Measurements from ENCODE around the gene HS3ST3A1.

Gene HS3ST3A1

DNA sequence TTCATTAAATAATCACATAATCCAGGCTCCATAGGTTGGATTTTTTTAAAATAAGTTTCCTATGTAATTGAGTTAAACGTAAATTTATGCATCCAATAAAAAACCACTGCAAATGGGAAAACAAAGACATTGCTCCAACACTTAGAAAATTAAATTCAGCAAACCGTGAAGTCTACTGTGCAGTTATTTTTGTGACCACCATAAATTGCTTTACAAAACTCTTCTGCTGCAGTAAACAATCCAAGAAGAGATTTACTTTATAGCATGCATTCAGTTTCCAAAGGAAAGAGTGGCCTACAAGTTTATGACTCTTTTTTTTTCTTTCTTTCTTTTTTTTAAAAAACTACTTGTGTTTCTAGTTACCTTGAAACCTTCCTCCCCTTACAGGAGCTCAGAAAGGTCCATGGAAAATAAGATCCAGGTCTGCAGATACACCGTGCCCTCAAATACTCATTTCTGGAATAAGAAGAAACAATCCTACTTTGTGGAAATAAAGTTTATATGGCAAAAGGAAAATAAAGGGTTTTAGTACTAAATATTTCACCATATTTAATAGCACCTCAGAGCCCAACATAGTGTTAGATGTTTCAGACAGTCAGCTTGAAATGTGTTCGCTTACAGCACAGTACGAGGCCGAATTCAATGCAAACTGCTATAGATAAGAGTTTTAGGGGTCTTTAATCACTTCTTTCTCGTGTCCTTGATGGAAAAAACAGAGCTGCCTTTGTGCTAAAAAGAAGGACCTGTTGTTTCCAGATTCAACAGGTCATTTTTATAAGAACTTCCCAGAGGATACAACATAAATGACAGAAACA, 3.2 kb downstream of the HS3ST3A1 start:
- DNase-seq (ENCODE audit: low spot score): no peak

DNA sequence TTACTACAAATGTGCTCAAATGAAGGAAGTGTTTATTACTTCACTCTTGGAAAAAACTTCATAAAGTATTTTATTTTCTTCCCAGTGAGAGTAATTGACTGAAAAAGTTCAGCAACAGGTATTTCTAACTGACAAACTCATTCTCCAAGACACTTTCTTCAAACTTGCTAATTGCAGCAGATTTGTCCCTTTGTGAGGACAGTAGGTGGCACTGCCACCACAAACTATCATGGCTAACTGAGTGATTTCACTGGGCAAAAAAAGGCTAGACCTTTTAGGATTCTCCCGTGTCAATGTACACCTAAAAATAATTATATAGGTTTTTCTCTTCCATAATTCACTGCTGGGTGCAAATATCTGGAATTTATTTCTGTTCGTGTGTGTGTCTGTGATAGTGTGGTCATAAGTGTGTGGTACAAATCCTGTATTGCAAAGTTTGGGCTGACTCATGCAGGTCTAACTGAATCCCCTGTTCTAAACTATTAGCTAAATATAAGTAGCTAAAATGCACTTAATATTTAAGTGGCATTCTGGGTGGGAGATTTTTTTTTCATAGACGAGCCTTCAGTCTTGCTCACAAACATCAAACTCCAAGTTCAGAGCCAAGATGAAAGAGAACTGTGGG, 3.9 kb downstream of the HS3ST3A1 start:
- peak; percentile 31 for DNase-seq (ENCODE audit: low spot score)

DNA sequence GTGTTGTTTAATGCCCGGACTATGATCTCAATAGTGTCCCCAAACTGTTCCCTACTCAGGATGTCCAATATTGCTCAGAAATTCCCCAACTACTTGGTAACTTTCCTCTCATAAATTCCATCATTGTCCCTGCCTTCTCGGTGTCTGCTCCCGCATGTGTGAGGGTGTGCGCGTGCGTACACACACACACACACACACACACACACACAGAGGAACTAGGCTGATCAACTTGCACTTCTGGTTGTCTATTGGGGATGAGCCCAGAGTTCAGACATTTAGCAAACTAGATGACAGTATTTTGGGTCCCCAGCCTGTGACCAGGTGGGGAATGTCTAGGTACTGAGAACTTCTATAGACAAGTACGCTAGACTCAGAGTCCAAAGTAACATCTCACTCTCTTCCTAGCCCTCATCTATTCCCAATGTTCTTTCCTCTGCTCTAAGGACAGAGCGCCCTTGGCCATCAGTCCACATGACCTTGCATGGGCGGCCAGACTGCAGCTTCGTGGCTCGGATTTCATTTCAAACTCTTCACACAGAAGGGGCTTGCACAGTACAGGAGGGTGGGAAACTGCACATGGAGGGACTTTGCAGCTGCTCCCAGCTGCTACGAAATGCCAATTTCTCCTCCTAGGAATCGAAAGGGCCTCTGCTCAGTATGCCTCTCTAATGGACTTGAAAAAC, 5.3 kb downstream of the HS3ST3A1 start:
- no peak for DNase-seq (ENCODE audit: low spot score)

DNA sequence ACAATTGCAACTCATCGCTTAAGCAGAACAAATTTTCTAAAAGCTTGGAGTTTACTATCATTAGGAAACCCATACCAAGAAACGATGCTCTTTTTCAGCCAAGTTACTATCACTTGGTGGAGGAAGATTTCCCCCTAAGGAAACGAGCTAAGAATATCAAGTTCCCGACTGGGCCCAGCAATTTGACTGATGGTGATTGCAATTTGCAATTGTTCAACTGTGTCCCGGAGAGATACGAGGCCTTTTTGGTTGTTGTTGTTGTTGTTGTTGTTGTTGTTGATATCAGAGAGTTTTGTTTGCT, 6.2 kb downstream of the HS3ST3A1 start:
- DNase-seq (ENCODE audit: low spot score): no peak

DNA sequence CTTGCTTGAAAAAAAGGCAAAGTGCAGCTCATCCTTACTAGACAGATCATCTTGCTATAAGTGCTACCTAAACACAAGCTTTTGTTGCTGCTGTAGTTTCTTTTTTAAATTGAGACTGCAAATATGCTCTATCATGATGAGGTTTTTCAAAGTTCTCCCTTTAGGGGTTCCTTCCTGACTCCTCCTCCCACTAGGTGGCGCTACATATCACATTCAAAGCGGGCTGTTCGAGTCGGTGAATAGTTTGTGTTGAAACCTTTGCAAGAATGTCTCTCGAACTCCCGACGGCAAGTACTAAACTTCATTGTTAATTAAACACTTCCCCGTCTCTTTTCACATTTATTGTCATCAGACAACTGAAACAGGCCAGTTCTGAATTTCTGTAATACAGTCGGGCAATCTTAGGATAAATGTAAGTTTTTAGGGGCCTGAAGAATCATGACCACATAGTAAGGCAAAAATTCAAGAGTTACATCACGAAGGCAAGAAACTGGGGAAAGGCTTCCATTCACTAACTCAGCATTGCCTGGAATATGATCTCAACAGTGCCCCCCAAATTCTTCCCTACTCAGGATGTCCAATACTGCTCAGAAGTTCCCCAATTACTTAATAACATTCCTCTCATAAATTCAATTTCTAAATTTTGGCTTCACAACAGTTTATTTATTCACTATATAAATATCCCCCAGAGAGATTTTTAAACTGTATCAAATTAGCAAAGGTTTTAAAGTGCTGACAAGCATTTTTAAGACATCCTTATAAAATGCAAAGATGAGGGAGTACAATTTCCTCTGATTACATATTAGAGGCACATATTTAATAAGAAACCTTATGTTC, 6.7 kb downstream of the HS3ST3A1 start:
- peak; percentile 52 for DNase-seq (ENCODE audit: low spot score)

DNA sequence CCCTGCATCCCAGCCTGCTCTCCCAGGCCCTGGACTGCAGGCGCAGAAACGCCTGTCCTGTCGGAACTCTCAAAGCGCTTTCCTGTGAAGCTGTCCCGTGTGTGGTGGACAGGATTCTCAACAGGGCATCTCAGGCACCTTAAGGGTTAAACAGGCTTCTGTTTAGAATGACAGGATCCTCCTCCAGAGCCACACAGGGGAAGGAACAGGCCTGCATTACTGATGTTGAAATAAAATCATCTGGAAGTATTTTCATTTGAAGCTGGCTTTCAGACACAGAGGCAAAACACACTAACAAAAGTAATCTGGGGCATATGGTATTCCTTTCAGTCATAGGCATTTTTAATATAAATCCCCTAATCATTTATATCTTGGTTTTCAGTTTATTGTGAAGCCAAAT, 7.4 kb downstream of the HS3ST3A1 start:
- DNase-seq (ENCODE audit: low spot score): no peak

DNA sequence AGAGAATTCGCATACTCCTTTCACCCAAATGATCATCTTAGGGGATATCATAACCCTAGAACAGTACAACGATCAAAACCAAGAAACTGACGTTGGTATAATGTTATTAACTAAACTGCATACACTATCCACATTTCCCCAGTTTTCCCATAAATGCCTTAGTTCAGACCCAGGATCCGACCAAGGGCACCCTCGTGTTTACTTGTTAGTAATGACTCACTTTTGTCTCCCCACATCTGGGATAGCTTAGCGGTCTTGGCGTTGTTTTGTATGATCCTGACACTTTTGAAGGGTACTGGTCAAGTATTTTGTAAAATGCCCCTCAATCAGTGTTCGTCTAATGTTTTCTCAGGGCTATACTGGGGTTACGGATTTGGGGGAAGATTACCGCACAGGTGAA, 8.0 kb downstream of the HS3ST3A1 start:
- no peak for DNase-seq (ENCODE audit: low spot score)

DNA sequence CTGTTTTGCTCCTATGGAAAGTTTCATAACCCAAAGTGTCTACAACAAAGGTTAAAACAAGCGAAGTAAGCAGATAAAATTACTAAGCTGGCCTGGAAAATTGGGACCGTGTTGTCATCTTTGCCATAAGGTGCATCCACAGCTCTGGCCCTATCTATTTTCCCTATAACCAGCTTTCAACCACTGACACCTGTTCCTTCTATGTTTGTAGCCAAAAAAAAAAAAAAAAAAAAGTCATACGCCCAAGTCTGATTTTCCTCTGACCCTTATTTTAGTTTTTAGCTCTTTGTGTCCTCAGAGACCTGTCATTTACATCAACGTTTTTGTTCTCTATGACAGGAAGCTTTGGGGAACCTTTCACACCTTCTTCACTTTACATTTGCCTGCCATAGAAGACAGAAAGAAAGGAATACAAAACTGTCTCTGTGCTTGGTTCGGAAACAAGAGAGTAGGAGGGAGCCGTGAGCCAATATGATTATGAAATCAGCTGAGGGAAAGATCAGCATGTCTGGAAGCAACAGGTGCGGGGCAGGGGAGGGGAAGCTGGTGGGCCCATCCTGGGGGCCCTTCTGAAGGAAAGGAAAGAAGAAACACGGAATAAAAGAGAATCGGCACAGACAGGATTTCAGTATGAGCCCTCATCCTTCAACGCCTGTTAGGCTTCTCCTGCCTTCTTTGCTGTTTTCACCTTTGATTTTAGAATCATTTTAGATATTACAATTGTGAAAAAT, 8.5 kb downstream of the HS3ST3A1 start:
- no peak for DNase-seq (ENCODE audit: low spot score)

DNA sequence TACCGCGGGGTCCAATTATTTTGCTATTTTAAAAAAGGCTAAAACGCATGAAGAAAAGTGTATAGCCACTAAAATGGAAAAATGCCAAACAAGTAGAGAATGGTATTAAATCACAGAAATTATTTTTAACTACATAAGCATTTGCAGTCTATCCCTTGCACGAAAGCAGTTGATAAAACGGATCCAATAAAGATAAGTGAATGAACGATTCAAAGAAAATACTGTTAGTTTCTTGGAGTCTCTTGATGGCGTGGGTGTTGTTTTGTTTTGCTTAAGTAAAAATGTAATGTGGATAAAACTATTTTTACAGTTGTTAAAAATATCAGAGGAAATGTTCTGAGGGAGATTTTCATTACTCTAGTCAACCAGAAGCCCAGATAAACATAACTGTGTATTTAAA, 9.3 kb downstream of the HS3ST3A1 start:
- no peak for DNase-seq (ENCODE audit: low spot score)

DNA sequence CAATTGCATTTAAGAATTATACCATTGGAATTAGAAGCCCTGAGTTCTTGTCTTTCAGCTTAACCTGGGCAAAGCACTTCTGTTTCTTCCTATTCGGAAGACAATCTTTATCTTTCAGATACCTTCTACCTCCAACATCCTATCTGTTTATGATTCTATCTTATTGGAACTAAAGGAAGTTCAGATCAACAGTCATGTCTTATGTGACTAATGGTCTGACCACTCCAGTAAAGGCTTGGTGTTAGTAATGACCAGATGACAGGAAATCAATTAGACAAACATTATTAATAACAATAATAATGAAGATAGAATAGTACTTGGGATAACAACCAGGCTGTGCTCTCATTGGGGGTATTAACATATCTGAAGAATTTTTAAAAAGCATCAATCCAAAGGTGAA, 11.3 kb downstream of the HS3ST3A1 start:
- no peak for DNase-seq (ENCODE audit: low spot score)

DNA sequence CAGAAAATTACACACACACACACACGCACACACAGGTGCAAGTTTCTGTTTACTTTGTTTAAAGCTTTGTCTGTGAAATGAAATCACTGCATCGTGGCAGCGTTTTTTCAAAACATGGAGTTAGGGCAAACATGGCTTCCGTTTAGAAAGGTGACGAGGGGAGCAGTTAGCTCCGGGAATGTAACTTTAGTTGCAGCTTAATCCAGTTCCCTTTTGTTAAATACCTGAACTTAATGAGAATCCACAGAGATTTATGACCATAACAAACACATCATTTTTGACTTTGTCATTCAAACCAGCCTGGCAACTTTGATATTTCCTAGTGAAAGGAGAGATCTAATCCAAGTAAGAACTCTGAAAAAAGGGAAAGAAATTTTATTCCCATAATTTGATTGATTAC, 12.1 kb downstream of the HS3ST3A1 start:
- no peak for DNase-seq (ENCODE audit: low spot score)

DNA sequence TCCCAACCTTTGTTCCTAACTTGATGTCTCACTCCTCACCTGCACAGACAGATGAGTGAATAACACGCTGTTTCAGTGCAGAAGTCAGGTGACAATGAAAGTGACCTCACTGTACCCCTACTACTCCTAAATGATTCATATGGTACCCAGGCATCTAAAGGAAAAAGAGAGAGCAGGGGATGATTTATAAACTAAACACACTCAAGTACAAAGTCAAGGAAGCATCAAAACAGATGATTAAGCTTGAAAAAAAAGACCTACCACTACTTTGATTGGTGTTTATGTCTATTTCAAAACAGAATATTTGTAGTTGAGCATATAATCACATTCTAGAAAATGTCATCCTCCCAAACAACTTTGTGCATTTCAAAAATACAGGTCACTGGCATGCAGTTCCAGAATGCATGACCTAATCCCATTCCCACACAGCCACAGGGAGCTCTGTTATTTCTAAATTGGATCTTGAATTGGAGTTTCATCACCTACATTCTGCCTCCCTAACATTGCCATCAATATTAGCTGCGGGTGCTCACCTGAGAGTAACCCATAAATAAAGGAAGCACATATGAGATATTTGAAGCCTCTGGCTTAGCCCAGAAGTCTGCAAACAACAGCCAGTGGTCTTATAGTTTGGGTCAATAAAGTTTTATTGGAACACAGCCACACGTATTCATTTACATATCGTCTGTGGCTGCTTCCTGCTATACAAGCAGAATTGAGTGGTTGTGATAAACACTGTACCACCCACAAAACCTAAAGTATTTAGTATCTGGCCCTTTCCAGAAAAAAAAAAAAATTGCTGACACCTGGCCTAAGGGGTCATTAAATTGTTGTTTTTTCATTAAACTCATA, 14.0 kb downstream of the HS3ST3A1 start:
- DNase-seq (ENCODE audit: low spot score): no peak

DNA sequence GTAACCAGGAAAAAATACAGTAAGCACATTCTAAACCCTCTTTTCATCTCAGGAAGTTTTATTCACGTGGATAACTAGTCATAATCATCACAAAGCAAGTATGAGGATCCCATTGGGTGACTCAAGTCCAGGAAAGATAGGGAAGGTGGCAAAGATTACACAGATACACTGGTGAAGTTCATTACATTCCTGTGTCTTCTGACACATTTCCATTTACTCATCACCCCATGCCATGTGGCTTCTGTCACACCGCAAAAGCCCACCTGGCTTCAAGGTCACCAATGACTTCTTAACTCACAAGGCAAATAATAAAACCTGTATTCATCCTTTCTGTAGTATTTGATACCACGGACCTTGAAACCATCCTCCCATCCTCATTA, 17.0 kb downstream of the HS3ST3A1 start:
- no peak for DNase-seq (ENCODE audit: low spot score)

DNA sequence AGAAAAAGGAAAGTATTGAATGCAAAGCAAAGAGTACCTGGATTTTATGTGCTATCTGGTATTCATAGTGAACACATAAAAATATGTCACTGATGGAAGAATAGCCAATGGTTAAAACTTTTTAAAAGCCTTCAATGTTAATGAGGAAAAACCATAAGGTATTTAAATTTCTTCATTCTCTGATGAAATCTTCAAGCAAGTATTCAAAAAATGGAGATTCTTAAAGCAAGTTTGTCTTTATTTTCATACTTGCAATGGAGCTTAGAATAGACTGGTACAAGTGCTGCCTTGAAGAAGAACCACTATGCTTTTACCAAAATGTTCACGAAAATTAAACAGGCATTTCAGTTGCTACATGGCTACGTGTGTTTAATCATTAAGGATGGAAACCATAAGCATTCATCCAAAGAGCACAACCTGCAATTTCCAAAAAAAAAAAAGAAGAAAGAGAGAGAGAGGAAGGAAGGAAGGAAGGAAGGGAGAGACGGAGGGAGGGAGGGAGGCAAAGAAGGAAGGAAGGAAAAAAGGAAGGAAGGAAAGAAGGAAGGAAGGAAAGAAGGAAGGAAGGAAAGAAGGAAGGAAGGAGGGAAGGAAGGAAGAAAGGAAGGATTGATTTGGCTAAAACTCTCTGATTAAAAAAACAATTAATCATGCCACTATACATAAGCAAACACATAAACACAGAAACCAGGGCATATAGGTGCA, 17.6 kb downstream of the HS3ST3A1 start:
- no peak for DNase-seq (ENCODE audit: low spot score)

DNA sequence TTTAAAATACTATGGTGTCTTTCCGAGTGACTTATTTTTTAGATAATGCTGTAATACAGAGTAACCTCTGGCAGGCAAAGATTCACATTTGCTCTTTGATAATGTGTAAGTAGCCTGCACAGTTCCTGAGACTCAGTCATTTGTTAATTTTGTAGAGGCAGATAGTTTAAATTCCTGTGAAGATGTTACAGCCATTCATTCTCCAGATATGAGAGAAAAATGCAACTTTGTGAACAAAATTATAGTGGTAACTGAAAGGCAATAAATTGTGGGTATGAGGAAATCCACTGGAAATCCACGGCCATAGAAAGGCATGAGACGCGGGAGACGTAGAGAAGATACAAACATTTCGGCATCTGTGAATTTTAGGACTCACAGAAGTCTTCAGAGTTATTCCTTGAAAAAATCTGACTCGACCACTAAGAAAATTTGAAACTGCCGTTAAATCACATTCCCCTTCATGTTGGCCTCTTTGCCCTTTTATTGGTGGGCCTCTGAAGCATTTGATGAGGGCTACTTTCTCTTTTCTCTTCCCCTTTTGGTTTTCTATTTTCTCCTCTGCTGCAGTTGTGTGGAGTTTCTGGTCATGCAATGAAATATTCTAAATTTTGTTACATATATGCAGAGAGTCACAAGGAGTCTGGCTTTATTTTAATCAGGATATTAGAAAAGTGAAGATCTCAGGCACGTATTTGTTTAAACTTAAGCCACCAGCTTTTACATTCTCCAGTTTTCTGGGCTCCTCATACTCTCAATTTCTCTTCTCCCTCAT, 18.8 kb downstream of the HS3ST3A1 start:
- DNase-seq (ENCODE audit: low spot score): no peak

DNA sequence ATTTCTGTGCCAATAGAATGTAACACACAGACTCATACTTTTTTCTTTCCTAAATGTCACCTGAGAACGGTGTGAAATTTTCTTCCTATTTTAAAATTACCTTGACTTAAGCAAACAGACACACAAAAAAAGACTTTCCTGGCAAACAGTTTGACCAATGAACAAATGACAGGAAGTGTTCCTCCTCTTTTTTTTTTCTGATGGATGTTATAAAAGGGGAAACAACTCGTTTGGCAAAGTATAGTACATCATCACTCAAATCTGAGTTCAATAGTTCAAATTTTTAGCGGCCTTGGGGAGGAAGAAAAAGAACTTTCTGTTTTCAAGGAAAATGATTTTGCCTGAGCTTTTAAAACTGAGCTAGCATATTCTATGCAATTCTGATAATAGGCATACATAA, 19.8 kb downstream of the HS3ST3A1 start:
- no peak for DNase-seq (ENCODE audit: low spot score)

DNA sequence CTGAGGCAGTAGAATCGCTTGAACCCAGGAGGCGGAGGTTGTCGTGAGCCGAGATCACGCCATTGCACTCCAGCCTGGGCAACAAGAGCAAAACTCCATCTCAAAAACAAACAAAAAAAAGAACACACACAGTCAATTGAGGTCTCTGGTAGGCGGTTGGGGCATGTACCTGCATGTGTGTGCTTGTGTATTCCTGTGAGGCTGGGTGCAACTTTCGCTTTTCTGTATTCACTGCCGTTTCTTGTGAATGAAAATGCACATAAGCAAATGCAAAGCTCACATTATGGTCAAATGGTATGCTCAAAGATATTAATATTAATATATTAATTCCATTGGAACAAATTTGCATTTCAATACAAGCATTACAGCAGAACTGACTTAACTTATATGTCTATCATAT, 20.9 kb downstream of the HS3ST3A1 start:
- DNase-seq (ENCODE audit: low spot score): no peak

DNA sequence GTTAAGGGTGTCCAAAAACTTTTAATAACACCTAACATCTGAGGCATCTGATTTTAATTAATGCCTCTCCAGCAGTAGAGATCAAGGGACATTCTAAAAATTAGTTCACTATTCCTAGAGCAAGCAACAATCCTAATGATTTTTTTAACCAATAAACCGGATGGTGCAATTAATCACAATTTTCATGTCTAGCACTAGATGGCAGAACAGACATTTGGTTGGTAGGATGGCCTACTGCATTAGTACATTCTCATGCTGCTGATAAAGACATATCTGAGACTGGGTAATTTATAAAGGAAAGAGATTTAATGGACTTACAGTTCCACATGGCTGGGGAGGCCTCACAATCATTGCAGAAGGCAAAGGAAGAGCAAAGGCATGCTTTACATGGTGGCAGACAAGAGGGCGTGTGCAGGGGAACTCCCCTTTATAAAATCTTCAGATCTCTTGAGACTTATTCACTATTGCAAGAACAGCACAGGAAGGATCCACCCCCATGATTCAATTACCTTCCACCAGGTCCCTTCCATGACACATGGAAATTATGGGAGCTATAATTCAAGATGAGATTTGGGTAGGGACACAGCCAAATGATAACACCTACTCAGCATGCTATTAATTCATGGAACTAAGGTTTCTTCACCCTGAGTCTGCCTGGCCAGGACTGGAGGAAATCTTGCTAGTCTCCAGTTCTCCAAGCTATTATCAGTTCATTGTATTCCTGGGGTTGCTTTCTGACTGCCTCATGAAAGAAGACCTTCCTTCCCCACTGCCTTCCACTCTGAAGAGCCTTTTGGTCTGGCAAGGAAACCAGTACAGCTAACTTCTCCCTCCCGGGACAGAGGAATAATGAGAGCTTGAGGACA, 24.8 kb downstream of the HS3ST3A1 start:
- DNase-seq (ENCODE audit: low spot score): no peak

Data from iPS-NIHi11 (cell line).